Measurements from ENCODE around the gene NR1D1. TPM values are rescaled to one million over a fixed set of nuclear protein-coding genes. Genes with fewer than 3 reads are reported as not detected.

Gene NR1D1
- total RNA-seq, 1 experiment from 2014 or later = 10.7 TPM

DNA sequence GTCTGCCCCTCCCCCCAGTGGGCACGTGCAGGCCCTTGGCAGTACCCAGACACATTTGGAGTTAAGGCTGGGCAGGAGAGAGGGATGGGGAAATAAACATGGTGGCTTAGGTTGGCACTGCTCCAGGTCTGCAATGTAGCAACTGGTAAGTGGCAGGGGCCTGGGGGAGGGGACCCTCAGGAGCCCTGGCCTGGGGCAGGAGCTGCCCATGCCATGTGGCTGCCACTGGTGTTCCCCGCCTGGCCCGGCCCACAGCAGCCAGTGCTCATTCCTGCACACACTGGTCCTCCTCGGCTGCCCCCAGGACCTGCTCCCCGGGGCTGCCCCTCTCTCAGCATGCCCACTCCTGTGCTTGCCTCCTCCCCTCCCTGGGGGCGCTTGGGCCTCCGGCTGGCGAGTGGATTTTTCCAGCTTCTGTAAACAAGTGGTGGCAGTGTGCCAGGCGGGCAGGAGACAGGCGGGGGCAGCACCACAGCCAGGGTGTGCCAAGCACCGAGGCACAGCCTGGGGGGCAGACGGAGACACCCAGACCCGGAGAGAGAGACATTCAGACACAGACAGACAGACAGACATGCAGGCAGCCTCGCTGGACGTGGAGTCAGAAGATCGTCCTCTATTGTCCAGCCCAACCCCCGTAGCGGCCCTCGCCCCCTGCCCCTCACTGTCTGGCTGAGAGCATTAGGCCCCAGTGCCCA lies 28.2 kb downstream of the NR1D1 start:
- H4K20me1 ChIP-seq (ENCODE audit: insufficient read depth) = no peaks in the 10 kb centered on the region; the same call in 1 of the 2 replicates
- ChIA-PET POLR2A (ENCODE audit: unreplicated experiment) (interaction anchor here (0.7 kb wide), 1 partner anchor 33 kb away, joined by 5 read pairs; no protein-coding TSS in a partner anchor), CTCF (interaction anchor here (0.9 kb wide), 1 partner anchor 33 kb away, joined by 3 read pairs; no protein-coding TSS in a partner anchor)
- no peak overlapping the region for H2AFZ ChIP-seq
- H3K79me2 ChIP-seq (ENCODE audit: low read depth) = no peaks in the 10 kb centered on the region
- H3K4me1 ChIP-seq (replicated peaks; ENCODE audit: insufficient read depth) = peaks cover 18% of the 10 kb centered on the region
- no peak overlapping the region for H3K27ac ChIP-seq
- no TSS peak for BruUV-seq (replicated peaks)
- no peak for TF ChIP-seq EZH2 (IDR thresholded peaks at IDR 0.05; ENCODE audit: low read depth)
- TF ChIP-seq, protein P1, sequence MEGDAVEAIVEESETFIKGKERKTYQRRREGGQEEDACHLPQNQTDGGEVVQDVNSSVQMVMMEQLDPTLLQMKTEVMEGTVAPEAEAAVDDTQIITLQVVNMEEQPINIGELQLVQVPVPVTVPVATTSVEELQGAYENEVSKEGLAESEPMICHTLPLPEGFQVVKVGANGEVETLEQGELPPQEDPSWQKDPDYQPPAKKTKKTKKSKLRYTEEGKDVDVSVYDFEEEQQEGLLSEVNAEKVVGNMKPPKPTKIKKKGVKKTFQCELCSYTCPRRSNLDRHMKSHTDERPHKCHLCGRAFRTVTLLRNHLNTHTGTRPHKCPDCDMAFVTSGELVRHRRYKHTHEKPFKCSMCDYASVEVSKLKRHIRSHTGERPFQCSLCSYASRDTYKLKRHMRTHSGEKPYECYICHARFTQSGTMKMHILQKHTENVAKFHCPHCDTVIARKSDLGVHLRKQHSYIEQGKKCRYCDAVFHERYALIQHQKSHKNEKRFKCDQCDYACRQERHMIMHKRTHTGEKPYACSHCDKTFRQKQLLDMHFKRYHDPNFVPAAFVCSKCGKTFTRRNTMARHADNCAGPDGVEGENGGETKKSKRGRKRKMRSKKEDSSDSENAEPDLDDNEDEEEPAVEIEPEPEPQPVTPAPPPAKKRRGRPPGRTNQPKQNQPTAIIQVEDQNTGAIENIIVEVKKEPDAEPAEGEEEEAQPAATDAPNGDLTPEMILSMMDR (conservative IDR thresholded peaks at IDR 0.05) = no peak
- intact Hi-C loops (cut with micrococcal nuclease; ENCODE audit: unreplicated experiment) = no loop called here
- H3F3A ChIP-seq (ENCODE audit: insufficient read depth, low read depth) = peaks cover 4% of the 10 kb centered on the region; the same call in 1 of the 2 replicates
- H3K4me3 ChIP-seq = no peak overlapping the region
- H3K36me3 ChIP-seq (ENCODE audit: low read depth) = no peaks in the 10 kb centered on the region
- peak overlapping the region; percentile 40 for H3K4me2 ChIP-seq
- peak in 1 of 2 experiments; percentile 70 for DNase-seq
- no peaks in the 10 kb centered on the region for H3K9me2 ChIP-seq (ENCODE audit: insufficient read depth)
- no peaks in the 10 kb centered on the region for H3K9me3 ChIP-seq (ENCODE audit: insufficient read depth, low read depth)
- H3K27me3 ChIP-seq (ENCODE audit: insufficient read depth, low read depth) = no peaks in the 10 kb centered on the region

DNA sequence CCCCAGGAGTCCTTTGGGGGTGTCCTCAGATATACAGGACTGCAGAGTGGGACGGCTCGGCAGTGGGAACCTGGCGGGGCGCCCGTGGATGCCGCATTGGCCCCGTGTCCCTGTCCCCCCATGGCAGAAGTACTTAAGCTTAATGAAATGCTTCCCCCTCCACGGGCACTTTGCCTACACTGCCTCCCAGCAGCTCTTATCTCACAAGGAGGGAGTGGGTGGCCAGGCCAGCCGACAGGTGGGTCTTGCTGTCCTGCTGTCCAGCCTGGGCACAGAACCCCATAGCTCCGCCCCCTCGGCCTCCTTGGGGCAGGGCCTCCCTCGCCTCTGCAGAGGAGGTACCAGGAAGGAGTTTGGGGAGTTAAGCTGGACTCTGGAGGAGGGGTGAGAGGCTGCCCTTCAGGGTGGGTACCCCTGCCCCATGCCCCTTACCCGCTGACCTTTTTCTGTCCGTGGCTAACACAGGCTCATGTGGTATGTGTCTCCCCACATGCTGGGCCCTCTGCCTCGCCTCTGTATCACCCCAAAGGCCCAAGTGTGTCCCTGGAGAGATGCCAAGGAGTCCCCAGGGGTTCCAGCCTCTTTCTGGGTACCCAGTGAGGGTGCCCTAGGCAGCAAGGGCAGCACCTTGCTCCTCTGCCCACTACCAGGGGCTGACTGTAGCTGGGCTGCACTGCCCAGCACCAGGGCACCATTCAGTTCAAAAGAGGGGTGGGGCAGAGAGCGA lies 28.9 kb downstream of the NR1D1 start:
- no peaks in the 10 kb centered on the region for H3K9me2 ChIP-seq (ENCODE audit: insufficient read depth)
- H3K9me3 ChIP-seq (ENCODE audit: insufficient read depth, low read depth) = no peaks in the 10 kb centered on the region
- no peak overlapping the region for H3K4me3 ChIP-seq
- H3K27me3 ChIP-seq (ENCODE audit: insufficient read depth, low read depth) = no peaks in the 10 kb centered on the region
- H3K27ac ChIP-seq = no peak overlapping the region
- intact Hi-C loops (cut with micrococcal nuclease; ENCODE audit: unreplicated experiment) = no loop called here
- H3K36me3 ChIP-seq (ENCODE audit: low read depth) = no peaks in the 10 kb centered on the region
- H3K4me1 ChIP-seq (replicated peaks; ENCODE audit: insufficient read depth) = peaks cover 18% of the 10 kb centered on the region
- H2AFZ ChIP-seq = no peak overlapping the region
- TF ChIP-seq, protein P1 (conservative IDR thresholded peaks at IDR 0.05) = no peak
- TF ChIP-seq EZH2 (IDR thresholded peaks at IDR 0.05; ENCODE audit: low read depth) = no peak
- H3K79me2 ChIP-seq (ENCODE audit: low read depth) = no peaks in the 10 kb centered on the region
- POLR2A ChIA-PET (ENCODE audit: unreplicated experiment) = interaction anchor here (0.7 kb wide), 2 partner anchors 29 to 34 kb away, joined by 5 read pairs; no protein-coding TSS in a partner anchor
- H4K20me1 ChIP-seq (ENCODE audit: insufficient read depth) = no peaks in the 10 kb centered on the region; the same call in 1 of the 2 replicates
- H3F3A ChIP-seq (ENCODE audit: insufficient read depth, low read depth) = peaks cover 4% of the 10 kb centered on the region; the same call in 1 of the 2 replicates
- no TSS peak for BruUV-seq (replicated peaks)
- peak in 1 of 2 experiments; percentile 29 for DNase-seq
- H3K4me2 ChIP-seq = peak overlapping the region; percentile 40
- CTCF ChIA-PET = interaction anchor here (0.9 kb wide), 1 partner anchor 33 kb away, joined by 3 read pairs; no protein-coding TSS in a partner anchor

DNA sequence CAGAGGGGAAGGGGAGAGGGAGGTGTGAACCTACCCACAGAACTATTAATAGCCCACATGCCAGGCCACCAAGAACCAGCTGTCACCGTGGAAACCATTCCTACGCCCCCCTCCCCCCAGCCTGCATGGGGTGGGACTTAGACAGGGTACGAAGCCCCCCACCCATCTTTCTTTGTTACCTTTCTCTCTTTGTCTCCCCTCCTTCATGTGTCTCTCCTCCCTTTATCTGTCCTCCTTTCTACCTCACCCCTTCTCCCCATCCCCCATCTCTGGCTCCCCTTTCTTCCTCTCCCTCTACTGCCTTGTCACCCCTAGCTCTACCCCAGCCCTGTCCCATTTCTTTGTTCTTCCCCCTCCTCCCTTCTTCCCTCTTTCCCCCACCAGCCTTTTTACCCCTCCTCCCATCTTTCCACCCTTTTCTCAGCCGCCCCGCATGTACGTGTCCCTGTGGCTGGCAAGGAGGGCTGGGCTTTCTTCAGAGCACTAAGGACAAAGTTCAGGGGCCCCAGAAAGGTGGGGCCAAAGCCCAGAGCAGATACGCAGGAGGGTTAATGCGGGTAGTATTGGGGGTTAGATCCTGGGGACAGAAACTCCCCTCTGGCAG lies 29.6 kb downstream of the NR1D1 start:
- Histone ChIP-seq H3K4me3 (no peak overlapping the region), H3K9me2 (ENCODE audit: insufficient read depth) (no peaks in the 10 kb centered on the region), H3K79me2 (ENCODE audit: low read depth) (no peaks in the 10 kb centered on the region), H2AFZ (no peak overlapping the region), H4K20me1 (ENCODE audit: insufficient read depth) (no peaks in the 10 kb centered on the region; the same call in 1 of the 2 replicates), H3K4me1 (replicated peaks; ENCODE audit: insufficient read depth) (peaks cover 18% of the 10 kb centered on the region), H3K9me3 (ENCODE audit: insufficient read depth, low read depth) (no peaks in the 10 kb centered on the region), H3F3A (ENCODE audit: insufficient read depth, low read depth) (peaks cover 4% of the 10 kb centered on the region; the same call in 1 of the 2 replicates), H3K27me3 (ENCODE audit: insufficient read depth, low read depth) (no peaks in the 10 kb centered on the region), H3K27ac (no peak overlapping the region), H3K36me3 (ENCODE audit: low read depth) (no peaks in the 10 kb centered on the region), H3K4me2 (no peak overlapping the region)
- POLR2A ChIA-PET (ENCODE audit: unreplicated experiment) = no interaction called here
- TF ChIP-seq EZH2 (IDR thresholded peaks at IDR 0.05; ENCODE audit: low read depth) = no peak
- TF ChIP-seq, protein P1 (conservative IDR thresholded peaks at IDR 0.05) = no peak
- no peak for DNase-seq
- BruUV-seq (replicated peaks) = no TSS peak
- intact Hi-C loops (cut with micrococcal nuclease; ENCODE audit: unreplicated experiment) = no loop called here
- CTCF ChIA-PET = interaction anchor here (0.6 kb wide), 1 partner anchor 97 kb away, joined by 4 read pairs; no protein-coding TSS in a partner anchor
